Lower lobe of right lung (tissue), 2 donors: Measurements from ENCODE around the gene TMEM54. TPM values are rescaled to one million over a fixed set of nuclear protein-coding genes. Genes with fewer than 3 reads are reported as not detected.

Experiments used
- ATAC-seq, 2 donors: fragments of 200-7000 bp; cut with Tn5 transposase; one replicate each; pipeline ENCODE4 v1.9.1; 2020 to 2022; ENCODE audit warnings: mild to moderate bottlenecking in 2 of 2, moderate library complexity in 2 of 2
- DNase-seq: peaks from one replicate; pipeline ENCODE4 v3.0.0-alpha.2; 2020
- H3K27ac ChIP-seq: fragments of 200-600 bp; one replicate; pipeline ENCODE4 v1.8.0; 2022
- H3K27me3 ChIP-seq: fragments of 200-600 bp; one replicate; pipeline ENCODE4 v1.8.0; 2022; ENCODE audit warnings: low read depth
- H3K36me3 ChIP-seq: fragments of 200-600 bp; one replicate; pipeline ENCODE4 v1.8.0; 2022; ENCODE audit warnings: mild to moderate bottlenecking
- H3K4me1 ChIP-seq: fragments of 200-600 bp; one replicate; pipeline ENCODE4 v1.8.0; 2022
- H3K4me3 ChIP-seq: fragments of 200-600 bp; one replicate; pipeline ENCODE4 v1.8.0; 2022; ENCODE audit warnings: mild to moderate bottlenecking
- H3K9me3 ChIP-seq: fragments of 200-600 bp; one replicate; pipeline ENCODE4 v1.8.0; 2022
- CTCF ChIP-seq: fragments of 200-600 bp; IDR thresholded peaks from one replicate; pipeline ENCODE4 v1.8.0; 2022; ENCODE audit warnings: antibody characterized with exemption, mild to moderate bottlenecking
- intact Hi-C: fragments of 100-400 bp; cut with DNase I; formaldehyde crosslinking; loops from one replicate; pipeline ENCODE4 v1.11.0; 2022
- total RNA-seq: library from RNA; stranded (reverse); fragmentation: NEBNext Ultra II Directional; extraction: Animal tissue kit (Norgen Biotek cat#: 25700); gene quantifications from one replicate; pipeline ENCODE4 v1.2.1, GENCODE V29; 2021
- donor health status: DM: no; HTN: yes; CAD: no; lungs with severe emphysema.

TMEM54 gene
- total RNA-seq, 1 donor from 2014 or later = 44.0 TPM

DNA sequence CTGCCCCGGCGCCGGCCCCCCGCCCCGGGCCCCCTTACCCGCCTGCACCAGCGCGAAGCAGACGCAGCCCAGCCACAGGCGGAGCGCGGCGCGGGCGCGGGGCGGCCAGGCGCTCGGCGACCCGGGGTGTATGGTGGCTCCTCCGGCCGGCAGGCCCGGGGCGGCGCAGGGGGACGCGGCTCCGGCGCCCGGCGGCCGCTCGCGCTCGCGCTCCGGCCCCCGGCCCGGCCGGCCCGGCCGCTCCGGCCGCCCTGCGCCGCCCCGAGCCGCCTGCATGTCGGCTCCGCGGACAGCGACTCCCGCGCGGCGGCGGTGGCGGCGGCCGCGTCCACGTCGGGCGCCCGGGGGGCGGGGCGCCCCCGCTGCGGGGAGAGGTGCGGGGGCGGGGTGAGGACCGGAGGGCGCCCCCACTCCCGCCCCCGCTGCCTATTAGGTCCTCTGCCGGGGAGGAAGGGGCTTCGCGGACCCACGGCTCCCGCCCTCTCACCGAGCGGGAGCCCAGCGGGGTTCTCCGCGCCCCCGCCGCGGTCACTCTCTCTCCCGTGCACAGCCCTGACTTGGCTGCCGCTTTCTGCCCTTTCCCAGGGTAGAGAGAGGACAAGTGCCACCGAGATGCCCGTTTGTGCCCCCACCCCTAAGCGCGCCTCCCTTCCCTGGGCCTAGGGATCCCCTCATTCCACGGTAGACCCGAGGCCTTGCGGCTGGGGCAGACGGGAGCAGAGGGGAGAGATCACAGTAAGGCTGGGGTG, 30.4 kb downstream of the TMEM54 start, which contains the start of gene FNDC5:
Gene FNDC5 (minus strand): TSS at position 298 of the 749 bp plus-strand sequence.
- H3K36me3 ChIP-seq = no peaks in the 10 kb centered on the region
- no peak within 1 kb of the TSS for H3K27ac ChIP-seq
- H3K4me3 ChIP-seq = peak within 1 kb of the TSS; percentile 43
- intact Hi-C loops = no loop called here
- ATAC-seq (peak; percentile 37 to 46), DNase-seq (no peak)
- no peak for TF ChIP-seq CTCF
- H3K27me3 ChIP-seq = peaks cover 34% of the 10 kb centered on the region
- no peaks in the 10 kb centered on the region for H3K9me3 ChIP-seq
- H3K4me1 ChIP-seq = peaks cover 17% of the 10 kb centered on the region

DNA sequence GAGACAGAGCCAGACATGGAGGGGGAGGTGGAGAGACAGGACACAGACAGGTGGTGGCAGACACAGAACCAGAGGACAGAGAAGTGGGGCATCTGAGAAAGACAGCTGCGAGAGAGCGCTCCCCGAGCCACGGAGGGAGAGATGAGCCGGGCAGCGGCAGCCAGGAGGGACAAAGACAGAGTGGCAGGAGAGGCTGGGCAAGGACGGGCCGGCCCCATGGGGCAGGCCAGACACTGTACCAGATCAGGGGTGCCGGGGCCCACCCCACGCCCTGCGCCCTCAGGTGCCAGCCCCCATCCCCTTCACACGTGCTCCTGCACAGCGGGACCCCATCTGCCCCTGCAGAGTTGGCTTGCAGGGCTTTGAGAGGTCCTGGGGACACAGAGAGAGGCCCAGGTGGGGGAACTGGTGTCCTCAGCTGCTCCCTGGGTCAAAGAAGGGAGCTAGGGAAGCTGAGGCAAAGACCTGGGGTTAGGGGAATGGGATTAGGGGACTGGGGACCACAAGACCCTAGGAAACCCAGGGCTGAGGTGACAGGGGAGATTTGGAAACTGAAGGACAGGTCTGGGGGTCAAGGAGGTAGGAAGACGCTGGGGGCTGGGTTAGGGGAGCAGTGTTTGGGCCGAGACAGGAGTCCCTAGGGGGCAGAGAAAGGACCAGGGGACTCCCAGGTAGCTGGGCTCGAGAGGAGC, 31.1 kb downstream of the TMEM54 start:
- Histone ChIP-seq H3K27ac (no peak overlapping the region), H3K4me1 (peaks cover 17% of the 10 kb centered on the region), H3K27me3 (peaks cover 34% of the 10 kb centered on the region), H3K4me3 (peak overlapping the region; percentile 14), H3K36me3 (no peaks in the 10 kb centered on the region), H3K9me3 (no peaks in the 10 kb centered on the region)
- TF ChIP-seq CTCF = no peak
- intact Hi-C loops = no loop called here
- DNase-seq (no peak), ATAC-seq (no peak)

DNA sequence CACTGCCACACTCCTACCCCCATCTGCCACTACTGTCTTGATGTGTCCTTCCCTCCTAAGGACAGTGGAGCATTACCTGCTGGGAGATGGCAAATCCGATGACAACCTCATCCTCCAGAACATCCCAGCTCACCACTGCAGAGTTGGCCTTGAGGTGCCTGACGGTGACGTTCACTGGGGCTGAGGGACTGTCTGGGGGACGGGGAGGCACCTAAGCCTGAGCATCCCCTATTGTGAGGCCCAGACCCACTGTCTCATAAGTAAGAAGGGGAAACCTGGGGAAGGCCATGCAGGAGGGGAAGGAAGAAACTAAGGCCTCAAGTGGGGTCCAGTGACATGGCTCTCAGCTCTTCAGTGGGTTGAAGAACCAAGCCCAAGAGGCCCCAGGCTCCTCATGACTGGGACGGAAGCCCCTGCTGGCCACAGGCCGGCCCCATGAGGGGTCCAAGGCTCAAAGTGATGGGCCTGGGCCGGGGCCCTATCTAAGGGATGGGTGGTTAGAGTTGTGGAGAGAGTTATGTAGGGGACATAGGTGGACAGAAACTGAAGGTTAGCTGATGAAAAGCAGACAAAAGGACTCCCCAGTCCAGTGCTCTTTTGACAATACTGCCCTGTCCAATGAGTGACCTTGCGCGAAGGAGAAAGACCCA, 32.3 kb downstream of the TMEM54 start:
- Histone ChIP-seq H3K9me3 (no peaks in the 10 kb centered on the region), H3K27ac (no peak overlapping the region), H3K4me3 (no peak overlapping the region), H3K27me3 (peaks cover 34% of the 10 kb centered on the region), H3K36me3 (peaks cover 2% of the 10 kb centered on the region), H3K4me1 (peaks cover 17% of the 10 kb centered on the region)
- TF ChIP-seq CTCF = no peak
- DNase-seq (no peak), ATAC-seq (no peak)
- intact Hi-C loops = no loop called here

- Histone ChIP-seq H3K4me1 (peaks cover 17% of the 10 kb centered on the region), H3K27ac (no peak overlapping the region), H3K9me3 (no peaks in the 10 kb centered on the region), H3K4me3 (no peak overlapping the region), H3K36me3 (peaks cover 5% of the 10 kb centered on the region), H3K27me3 (peaks cover 29% of the 10 kb centered on the region)
- intact Hi-C loops = no loop called here
- no peak for DNase-seq
- no peak for ATAC-seq
- TF ChIP-seq CTCF = no peak
Observed at GRCh38 chr1:32868085-32868484, 33.1 kb downstream of the TMEM54 start.

DNA sequence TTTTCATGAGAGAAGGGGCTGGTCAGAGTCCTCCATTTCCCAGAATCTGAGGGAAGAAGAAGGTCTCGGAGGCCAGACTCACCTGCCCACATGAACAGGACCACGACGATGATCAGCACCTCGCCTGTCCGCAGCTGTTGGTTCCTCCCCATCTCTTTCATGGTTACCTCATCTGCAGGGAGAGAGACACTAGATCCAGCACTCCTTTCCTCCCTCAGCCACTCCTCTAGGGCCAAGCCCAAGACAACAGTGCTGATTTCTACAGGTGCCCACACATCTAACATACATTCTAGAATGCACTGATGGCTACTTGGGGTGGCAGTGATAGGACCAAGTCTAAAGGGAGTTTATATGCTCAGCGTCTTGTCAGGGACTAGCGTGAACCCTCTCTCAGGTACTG, 33.5 kb downstream of the TMEM54 start:
- no peak overlapping the region for H3K27ac ChIP-seq
- no peak overlapping the region for H3K4me3 ChIP-seq
- H3K9me3 ChIP-seq = no peaks in the 10 kb centered on the region
- intact Hi-C loops = no loop called here
- H3K4me1 ChIP-seq = peaks cover 17% of the 10 kb centered on the region
- no peak for DNase-seq
- peaks cover 26% of the 10 kb centered on the region for H3K27me3 ChIP-seq
- ATAC-seq = no peak
- no peak for TF ChIP-seq CTCF
- H3K36me3 ChIP-seq = peaks cover 8% of the 10 kb centered on the region
